GM19328 (cell line): ENCODE results near the gene TRHDE.

Experiments used
- ATAC-seq: cut with Tn5 transposase; IDR thresholded peaks from one replicate; pipeline ENCODE4 v1.9.1; 2021; ENCODE audit warnings: mild to moderate bottlenecking, moderate library complexity; ENCODE audit not compliant: unreplicated experiment

The TRHDE gene

DNA sequence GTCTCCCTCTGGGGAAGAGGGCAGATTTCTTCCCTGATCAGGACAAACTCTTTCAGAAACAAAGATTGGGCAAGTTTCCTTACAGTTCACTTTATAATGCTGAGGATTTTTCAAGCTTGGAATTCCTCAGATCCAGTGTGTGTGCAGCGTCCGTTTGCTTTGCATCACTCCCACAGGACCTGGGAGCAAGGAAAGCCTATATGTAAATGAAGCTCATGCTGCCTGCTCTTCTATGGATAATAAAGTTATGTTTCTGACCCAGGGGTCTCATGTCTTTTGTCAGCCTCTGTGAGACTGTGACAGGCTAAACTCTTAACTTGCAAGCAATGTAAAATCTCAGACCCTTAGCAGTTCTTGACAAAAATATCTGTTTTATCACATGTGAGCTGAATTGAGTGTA lies 41.6 kb downstream of the TRHDE start:
- ATAC-seq = no peak

- ATAC-seq = no peak
Observed at GRCh38 chr12:72315858-72316257, 43.7 kb downstream of the TRHDE start.

- ATAC-seq = no peak
Observed at GRCh38 chr12:72318341-72318740, 46.2 kb downstream of the TRHDE start.

GRCh38 chr12:72323881-72324280 lies 51.7 kb downstream of the TRHDE start:
- no peak for ATAC-seq

- ATAC-seq = no peak
Observed at GRCh38 chr12:72330301-72330700, 58.1 kb downstream of the TRHDE start.

DNA sequence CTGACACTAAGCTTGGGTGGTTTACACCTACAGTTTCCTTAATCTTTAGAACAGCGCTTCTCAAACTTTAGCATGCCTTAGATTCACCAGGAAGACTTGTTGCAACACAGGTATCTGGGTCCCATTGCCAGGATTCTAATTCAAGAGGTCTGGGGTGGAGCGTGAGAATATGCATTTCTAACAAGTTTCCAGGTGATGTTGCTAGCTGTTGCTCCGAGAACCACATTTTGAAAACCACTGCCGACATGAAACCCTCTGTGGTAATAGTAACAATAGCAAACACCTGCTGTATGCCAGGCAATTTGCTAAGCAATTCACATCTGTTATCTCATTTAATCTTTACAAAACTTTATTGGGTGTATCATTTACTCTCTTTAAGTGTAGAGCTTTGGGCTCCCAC lies 58.6 kb downstream of the TRHDE start:
- no peak for ATAC-seq

- ATAC-seq = no peak
Observed at GRCh38 chr12:72337382-72337781, 65.2 kb downstream of the TRHDE start.

- ATAC-seq = no peak
Observed at GRCh38 chr12:72337946-72338345, 65.8 kb downstream of the TRHDE start.

GRCh38 chr12:72338437-72338836 lies 66.3 kb downstream of the TRHDE start:
- no peak for ATAC-seq

- ATAC-seq = peak; percentile 95
Observed at GRCh38 chr12:72346363-72346944, 74.3 kb downstream of the TRHDE start.

- ATAC-seq = no peak
Observed at GRCh38 chr12:72349491-72349890, 77.3 kb downstream of the TRHDE start.

DNA sequence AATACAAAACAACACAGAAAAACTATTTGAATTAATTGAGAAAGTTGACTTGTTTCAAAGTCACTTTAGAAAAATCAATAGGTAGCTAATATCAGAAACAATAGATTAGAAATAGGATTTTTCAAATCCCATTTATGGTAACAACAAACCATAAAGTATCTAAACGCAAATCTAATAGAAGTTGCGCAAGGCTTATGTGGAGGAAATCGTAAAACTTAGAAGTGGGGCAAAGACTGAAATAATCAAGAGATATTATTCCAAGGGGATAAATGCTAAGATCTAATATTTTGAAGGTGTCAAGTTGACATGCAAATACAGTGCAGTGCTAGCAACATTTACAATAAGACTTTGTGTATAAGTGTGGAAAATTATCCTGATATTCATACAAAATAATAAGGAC lies 87.2 kb downstream of the TRHDE start:
- ATAC-seq = no peak

DNA sequence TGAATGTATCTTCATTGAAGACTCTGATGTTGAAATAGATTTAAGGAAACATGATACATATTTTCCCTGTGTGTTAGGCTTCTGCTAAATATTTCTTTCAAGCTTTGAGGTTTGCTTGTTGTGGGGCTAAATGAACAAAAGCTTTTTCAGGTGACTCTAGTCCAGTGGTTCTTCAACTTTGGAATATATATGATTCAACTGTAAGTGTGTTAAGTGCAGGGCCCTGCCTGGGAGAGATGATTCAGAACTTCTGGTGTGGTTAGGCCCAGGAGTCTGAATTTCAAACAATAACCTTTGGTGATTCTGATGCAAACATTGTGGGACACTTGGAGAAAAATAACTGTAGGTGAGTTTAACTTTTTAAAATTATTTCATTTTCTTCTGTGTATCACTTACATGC lies 93.0 kb downstream of the TRHDE start:
- no peak for ATAC-seq

DNA sequence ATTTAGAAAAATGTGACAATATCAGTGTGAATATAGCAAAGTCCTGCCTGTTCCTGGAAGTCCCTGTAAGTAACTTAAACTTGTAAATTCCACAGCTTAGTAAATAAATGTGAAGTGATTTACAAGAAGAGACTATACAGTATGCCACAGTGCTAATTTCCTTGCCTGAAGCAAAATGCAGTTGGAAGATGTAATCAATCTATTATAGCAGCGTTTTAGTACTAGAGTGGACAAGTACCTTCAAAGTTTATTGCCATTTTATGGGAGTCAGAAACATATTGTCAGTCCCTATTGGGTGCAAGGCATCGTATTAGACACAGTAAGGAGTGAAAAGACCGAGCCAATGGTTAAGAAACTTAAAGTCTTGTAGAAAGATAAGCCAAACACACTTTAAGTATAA lies 94.1 kb downstream of the TRHDE start:
- ATAC-seq = no peak

DNA sequence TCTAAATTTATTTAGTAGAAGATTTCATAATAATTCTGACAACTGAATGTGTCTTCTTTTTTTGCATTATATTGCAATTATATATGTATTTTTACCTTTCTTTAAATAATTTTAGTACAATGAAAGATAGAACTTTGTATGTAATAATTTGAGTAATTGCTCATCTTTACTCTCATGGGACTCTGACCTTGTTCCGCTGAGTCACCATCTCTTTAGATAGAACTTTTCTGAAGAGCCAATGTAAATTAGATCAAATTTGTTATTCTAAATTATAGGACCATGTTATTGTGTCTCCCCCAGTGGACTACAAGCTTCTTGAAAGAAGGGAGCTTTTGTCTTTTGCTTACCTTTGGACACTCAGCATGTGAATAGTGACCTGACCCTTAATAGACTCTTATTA lies 96.1 kb downstream of the TRHDE start:
- ATAC-seq = no peak

DNA sequence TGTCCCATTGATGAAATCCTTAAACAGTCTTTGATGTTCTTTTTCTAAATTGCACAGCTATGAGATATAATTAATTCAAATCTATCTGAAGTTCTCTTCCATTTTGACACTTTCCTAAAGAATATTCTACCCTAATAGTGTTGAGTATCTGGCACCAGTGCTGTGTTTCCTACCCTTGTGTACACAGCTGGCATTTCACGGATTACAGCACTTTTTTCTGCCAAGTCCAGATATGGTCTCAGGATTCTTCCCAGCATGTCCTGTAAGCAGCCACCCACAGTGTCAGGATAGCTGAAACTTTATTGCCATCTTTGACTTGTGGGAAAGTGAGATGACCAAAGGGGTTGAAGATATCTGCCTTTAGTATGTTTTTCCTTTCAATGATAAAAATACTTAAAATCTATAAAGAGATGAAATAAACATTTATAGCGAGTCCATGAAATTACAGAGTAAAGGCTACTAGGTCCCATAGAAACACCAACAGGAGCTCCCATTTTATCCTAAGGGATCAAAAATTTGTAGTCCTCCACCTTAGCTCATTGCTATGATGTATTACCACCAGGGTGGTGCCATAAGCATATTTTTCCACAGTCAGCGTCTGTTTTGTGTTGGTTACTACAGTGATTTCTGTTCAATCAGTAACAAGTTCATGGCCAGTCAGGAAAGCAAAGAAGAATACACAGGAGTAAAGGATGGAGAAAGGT lies 96.7 kb downstream of the TRHDE start:
- ATAC-seq = no peak

DNA sequence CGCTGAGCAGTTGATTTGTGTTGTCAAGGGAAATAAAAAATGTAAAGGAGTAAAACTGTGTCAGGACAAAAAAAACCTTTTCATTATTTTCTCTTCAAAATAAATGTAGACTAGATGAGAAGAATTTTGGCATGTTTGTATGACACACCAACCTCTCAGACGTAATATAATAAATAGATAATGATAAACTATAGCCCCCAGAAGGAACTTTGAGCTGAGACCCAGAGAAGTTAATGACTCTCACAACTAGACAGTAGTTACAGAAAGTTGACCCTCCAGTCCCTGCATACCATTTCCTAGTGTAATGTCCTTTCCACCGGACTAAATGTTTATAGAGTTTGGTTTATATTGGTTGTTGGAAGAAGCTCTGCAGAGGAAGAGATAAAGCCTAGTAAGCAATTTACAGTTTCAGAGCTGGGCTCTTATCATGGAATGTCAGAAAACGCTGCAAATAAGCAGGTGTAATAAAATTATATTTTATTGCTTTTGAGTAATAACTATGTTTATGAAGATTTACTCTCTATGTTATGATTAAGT lies 97.3 kb downstream of the TRHDE start:
- no peak for ATAC-seq

- no peak for ATAC-seq
Observed at GRCh38 chr12:72380441-72380840, 108.3 kb downstream of the TRHDE start.

GRCh38 chr12:72388322-72388721 lies 116.2 kb downstream of the TRHDE start:
- no peak for ATAC-seq

DNA sequence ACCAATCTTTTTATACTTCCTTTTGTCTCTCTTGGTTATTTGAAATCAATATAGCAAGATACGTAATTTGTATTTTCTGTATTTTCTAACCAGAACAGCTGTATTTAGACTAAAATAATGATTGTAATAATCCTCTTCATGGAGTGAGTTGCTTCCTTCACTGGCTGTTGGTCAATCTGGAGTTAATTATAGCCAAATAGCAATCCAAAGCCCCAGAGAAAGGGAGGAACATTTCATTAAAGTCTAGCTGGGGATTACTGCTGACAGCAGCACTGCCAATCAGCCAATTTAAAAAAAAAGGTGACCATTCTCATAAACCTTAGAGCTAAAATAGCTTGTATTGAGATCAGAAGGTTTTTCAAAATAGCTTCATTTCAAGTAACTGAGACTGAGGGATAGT lies 118.0 kb downstream of the TRHDE start:
- no peak for ATAC-seq

DNA sequence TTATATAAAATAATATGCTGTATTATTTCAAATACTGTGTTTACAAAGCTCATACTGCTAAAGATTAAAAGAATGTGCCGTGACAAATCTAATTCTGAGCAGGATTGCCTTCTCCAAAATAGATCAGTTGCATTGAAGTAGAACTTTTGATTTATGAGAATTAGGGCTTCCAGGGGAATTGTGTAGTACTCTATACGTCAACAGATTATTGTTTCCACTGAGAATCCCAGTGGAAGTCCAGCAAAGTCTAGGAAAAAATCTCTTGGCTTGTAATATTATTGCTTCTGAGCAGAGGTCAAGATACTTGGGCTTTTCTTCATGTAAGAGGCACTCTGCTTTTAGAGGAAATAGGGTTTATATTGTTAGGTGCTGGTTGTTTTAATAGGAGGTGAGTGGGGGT lies 133.9 kb downstream of the TRHDE start:
- no peak for ATAC-seq

GRCh38 chr12:72432037-72432604 lies 160.0 kb downstream of the TRHDE start:
- ATAC-seq = no peak
